Fibroblast of skin of scalp (primary cell): ENCODE measurements around the gene OSBPL2. TPM values are rescaled to one million over a fixed set of nuclear protein-coding genes. Genes with fewer than 3 reads are reported as not detected.

Source experiments
- DNase-seq: peaks from one replicate; pipeline ENCODE4 v3.0.0-alpha.2; 2013
- polyA plus RNA-seq, 2 experiments: library from polyadenylated mRNA; unstranded; fragments of 120-200 nt; gene quantifications; one replicate each; pipeline ENCODE4 v1.2.1, GENCODE V29; 2013; ENCODE audit not compliant: insufficient read length in 2 of 2

OSBPL2 gene
- polyA plus RNA-seq (2013, experiment 1 of 2; ENCODE audit: insufficient read length), result 32.7 TPM
- 30.4 TPM for polyA plus RNA-seq (2013, experiment 2 of 2; ENCODE audit: insufficient read length)

DNA sequence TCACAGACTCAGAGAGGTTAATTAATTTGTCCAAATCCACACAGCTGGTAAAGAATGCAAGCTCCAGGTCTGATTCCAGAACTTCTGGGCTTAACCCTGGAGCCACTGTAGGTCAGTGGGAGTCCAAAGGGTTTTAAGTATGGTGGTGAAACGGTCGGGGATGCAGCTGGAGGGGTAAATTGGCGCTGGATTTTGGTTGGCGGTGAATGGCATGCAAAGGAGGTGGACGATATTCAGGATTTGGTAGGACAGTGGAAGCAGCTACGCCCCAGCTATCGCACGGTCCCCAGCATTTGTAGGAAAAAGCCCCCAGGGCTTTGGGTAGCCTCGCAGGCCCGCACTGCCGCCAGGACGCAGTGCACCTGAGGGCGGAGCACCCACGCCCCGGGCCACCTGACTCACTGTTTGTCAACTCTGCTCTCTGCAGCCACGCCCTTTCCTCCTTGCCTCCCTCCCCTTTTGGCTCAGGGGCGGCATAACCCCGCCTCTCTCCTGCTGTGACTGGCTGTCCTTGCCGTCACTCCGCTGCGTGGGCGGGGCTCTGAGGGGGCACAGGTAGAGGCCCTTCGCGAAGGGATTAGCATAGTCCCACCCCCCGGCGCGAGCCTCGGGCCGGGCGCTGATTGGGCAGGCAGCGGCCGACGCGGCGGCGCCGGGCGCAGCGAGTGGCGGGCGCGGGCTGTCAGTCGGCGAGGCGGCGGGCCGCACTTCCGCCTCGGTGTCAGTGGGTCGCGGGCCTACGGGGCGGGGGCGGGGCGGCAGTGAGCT is at the start of gene OSBPL2:
Gene OSBPL2 (plus strand): TSS at position 721 of the 768 bp plus-strand sequence. CDS start 17,664 bp downstream, outside the sequence.
- DNase-seq, result peak; percentile 96

DNA sequence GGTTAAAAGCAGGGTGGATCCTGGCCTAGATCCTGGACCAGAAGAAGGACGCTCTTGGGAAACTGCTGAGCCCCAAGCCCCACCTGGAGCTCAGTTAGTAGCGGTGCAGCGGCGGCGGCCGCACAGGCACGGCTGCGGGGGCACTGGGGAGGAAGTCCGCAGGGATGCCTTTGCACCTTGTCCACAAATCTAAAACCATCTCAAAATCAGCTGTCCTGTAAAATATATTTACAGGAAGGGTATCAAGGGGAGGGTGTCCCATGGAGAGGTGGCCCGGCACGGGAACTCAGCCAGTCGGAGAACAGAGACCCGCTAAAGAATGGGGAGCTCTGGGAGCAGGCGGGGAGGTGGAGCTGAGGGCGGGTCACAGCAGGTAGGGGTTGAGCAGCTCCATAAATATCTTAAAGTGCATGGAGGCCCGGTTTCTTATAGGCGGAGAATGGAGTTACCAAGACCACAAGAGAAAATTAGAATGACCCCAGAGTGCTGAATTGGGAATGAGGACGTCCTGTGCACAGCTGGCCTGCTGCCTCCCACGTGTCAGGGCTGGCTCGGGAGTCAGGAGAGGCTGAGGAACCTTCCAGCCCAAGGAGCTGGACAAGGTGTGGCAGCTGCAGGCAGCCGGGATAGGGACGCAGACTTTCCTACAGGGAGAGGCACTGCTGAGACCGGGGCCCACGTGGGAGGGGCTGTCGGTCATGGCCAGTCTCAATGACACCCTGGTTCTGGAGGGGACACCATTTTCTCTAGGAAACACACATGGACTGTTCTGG is 47.5 kb upstream of the OSBPL2 start:
- no peak for DNase-seq

DNA sequence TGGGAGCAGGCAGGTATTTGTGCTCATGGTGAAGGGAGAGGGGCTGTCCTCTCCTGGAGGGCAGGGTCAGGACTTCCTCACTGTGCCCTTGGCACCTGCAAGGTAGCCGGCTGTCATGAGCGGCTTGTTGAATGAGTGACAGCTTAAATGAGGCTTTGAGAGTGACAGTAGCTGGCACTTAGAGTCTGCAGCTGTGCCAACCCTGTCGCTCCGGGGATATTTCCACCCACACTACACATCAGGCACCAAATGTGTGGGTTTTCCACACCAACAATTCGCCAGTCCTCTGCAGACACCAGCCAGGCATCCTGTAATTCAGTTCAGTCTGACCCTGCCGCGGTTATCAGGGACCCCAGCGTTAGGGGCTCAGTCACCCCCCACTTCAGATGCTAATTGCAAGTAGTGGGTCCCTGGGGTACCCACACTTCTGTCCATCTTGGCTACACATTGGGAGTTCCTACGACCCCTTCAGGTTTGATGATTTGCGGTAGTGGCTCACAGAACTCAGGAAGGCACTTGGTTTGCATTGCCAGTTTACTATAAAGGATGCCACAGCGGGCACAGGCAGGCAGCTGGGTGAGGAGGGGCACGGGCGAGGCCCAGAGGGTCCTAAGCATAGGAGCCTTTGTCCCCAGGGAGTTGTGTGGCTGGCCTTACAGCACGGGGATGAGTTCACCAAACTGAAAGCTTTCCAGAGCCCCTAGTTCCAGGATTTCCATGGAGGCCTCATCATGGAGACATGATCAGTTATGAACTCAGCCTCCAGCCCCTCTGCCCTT is 46.4 kb upstream of the OSBPL2 start:
- DNase-seq, result no peak

DNA sequence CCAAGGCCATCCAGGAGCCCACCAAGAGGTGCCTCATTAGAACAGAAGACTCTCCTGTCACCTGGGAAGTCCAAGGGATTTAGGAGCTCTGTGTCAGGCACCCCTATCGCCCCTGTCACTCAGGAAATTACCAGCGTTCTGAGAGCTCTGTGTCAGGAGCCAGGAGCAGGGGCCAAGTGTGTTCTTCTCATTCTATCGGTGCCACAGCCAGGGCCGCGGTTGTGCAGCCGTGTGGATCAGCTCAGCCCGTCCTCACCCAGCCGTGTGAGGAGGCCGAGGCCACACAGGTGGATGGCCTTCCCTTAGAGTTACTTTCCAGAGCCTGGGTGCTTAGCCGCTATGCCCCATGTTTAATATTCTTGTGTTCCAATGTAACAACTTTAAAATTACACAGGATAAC is 45.7 kb upstream of the OSBPL2 start:
- DNase-seq, result no peak

DNA sequence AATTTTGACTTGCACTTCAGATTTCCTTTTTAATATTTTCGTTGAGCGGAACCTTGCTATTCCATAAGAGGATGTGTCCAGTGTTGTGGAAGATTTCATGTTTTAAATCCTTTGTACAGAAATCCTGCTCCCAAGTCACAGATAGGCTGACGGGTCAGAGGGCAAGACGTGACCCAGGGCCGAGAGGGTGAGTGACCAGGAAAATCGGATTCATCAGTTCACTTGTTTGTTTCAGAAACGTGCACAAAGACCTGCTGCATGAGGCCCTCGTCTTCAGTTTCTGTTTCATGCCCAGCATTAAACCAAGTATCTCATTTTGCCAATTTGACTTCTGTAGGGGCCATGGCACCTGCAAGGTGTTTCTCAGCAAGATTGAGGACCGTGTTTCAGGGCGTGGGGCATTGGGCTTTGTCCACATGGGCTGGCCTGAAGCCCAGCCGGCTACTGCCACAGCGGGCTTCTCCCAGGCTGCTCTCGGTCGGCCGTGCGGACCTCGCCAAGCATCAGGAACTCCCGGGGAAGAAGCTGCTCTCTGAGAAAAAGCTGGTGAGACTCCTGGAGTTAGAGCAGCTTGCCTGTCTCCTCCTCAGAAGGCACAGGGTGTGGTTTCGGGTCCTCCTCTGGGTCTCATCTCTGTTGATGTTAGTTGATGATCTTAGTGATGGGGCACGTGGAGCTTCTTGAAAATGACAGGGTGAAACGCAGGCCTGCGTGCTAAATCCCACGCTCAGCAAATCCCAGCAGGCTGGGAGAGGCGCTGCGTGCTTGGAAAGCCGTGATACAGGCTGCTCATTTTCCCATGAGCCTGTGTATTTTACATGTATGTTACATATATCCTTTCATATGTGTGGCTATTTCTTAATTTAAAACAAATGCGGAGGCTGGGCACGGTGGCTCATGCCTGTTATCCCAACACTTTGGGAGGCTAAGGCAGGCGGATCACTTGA is 45.0 kb upstream of the OSBPL2 start:
- DNase-seq, result no peak

DNA sequence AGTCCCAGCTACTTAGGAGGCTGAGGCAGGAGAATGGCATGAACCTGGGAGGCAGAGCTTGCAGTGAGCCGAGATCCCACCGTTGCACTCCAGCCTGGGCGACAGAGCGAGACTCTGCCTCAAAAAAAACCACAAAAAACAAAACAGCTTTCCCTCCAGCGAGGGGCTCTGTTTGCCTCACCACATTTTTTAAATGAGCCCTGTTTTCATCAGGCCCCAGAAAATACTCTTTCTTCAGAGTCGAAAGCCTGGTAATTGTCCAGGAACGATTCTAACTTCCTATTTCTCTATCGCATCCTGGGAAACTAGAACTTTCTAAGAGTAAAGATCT is 43.3 kb upstream of the OSBPL2 start:
- DNase-seq, result no peak

DNA sequence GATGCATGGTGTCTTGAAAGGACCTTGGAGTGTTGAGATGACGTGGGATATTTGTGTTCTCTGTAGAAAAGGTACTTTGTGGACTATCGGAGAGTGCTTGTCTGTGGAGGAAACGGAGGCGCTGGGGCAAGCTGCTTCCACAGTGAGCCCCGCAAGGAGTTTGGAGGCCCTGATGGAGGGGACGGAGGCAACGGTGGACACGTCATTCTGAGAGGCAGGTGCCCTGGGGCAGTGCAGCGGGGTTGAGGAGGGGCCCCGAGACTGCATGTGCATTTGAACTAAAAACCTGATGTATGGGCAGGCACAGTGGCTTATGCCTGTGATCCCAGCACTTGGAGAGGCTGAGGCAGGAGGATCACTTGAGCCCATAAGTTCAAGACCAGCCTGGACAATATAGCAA is 42.6 kb upstream of the OSBPL2 start:
- DNase-seq, result no peak

DNA sequence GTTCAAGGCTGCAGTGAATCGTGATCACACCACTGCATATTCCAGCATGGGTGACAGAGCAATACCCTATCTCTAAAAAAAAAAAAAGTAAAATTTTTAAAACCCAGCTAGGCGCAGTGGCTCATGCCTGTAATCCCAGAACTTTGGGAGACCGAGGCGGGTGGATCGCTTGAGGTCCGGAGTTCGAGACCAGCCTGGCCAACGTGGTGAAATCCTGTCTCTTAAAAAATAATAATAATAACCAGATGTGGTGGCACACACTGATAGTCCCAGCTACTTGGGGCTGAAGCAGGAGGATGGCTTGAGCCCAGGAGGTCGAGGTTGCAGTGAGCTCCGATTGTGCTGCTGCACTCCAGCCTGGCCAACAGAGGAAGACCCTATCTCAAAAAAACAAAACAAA is 42.0 kb upstream of the OSBPL2 start:
- no peak for DNase-seq

DNA sequence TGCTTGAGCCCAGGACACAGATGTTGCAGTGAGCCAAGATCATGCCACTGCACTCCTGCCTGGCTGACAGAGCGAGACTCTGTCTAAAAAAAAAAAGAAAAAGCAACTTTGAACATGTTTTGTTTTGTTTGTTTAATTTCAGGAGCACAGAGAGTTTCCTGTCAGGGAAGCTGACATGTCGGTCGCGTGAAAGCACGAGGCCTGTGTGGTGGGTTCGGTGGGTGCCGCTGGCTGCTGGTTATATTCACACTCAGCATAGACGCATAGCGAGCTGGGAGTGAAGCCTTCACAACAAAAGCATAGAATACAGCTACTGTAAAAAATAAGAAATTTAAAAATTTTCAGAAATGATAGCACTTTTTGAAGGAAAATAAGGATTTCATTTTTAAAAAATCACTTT is 41.0 kb upstream of the OSBPL2 start:
- no peak for DNase-seq

DNA sequence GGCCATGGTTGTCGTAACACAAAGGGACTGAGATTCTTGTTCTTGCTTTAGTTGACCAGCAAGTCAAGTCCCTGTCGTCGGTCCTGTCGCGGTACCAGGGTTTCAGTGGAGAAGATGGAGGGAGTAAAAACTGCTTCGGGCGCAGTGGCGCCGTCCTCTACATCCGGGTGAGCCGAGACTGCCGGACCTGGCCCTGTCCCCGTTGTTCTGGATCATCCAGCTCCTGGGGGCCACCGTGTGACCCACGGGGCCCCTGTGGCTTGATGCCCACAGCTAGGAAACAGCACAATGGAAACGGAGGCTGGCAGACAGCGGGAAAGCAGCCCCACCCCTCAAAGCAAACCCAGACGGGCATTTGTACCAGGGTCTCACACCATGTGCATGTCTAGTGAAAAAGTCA is 40.5 kb upstream of the OSBPL2 start:
- DNase-seq, result no peak

DNA sequence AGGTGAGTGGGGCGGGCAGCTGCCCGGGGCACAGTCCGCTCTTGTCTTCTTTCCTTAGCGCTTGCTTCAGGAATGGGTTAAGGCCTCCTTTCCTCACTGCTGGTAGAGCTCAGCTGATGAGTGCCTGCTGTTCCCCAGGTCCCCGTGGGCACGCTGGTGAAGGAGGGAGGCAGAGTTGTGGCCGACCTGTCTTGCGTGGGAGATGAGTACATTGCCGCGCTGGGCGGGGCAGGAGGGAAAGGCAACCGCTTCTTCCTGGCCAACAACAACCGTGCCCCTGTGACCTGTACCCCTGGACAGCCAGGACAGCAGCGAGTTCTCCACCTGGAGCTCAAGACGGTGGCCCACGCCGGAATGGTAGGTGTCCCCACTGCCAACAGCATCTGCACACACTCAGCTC is 39.8 kb upstream of the OSBPL2 start:
- DNase-seq, result no peak

DNA sequence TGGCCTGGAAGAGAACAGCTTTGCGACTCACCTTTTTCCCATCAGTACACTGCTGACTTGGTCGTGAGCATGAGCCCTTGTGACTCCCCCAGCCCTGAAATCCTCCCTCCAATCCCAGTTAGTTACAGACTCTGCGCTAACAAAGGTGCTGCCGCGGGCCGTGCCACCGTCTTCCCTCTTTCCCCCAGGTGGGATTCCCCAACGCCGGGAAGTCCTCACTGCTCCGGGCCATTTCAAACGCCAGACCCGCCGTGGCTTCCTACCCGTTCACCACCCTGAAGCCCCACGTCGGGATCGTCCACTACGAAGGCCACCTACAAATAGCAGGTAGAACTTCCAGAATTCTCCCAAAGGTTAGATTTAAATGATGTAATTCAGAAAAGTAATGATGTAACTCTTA is 39.4 kb upstream of the OSBPL2 start:
- DNase-seq, result no peak

DNA sequence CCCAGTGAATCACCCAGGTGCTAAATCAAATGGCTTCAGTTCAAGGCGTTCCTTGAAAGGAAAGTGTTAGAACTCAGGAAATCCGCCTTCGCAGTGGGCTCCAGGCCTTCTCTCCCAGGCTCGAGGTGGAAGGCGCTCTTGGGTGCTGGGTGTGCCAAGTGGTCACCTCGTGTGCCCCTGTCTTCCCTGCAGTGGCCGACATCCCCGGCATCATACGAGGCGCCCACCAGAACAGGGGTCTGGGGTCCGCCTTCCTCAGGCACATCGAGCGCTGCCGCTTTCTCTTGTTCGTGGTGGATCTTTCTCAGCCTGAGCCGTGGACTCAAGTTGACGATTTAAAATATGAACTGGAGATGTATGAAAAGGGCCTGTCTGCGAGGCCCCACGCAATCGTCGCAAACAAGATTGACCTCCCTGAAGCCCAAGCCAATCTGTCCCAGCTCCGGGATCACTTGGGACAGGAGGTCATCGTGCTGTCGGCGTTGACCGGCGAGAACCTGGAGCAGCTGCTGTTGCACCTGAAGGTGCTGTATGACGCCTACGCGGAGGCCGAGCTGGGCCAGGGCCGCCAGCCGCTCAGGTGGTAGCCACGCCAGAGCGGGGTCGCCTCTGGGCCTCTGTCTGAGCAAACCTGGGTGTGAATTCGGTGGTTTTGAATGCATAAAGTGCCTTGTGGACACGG is 37.7 kb upstream of the OSBPL2 start:
- no peak for DNase-seq

DNA sequence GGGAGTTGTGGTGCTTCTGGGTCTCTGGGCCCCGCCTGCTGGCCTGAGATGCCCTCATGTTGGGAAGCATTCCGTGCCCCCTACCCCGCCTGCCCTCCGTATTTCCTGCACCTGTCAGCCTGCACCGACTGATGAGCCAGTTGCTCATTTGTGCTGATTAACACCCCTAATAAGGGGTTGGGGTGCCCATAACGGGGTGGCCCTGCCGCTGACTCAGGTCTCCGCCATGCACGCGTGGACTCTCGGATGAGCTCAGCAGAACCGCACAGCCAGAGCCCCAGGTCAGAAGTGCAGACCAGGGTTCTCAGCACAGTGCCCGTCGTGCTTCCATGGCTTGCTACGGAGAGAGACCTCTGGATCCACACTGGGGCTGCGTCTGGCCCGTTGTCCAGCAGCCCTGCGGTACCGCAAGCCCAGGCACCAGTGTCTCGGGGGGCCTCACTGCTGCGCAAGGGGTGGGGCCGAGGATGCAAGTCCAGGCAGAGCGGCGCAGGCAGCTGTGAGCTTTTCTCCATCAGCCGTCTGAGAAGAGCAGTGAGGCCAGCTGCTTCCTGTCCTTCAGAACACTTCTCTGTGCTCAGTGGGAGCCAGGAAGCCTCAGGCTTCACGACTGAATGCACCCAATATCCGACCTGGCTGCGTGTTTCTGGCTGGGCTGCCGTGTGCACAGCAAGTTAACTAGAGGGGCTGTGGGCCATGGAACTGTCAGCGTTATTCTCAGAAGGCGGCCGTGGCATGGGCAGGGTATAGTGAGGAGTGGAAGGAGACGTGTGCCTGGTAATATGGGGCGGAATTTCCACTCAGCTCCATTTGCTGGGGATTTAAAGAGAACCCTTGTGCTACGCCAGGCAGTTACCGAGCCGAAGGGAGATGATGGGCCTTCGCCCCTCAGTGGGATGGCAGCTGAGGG is 36.9 kb upstream of the OSBPL2 start:
- no peak for DNase-seq

DNA sequence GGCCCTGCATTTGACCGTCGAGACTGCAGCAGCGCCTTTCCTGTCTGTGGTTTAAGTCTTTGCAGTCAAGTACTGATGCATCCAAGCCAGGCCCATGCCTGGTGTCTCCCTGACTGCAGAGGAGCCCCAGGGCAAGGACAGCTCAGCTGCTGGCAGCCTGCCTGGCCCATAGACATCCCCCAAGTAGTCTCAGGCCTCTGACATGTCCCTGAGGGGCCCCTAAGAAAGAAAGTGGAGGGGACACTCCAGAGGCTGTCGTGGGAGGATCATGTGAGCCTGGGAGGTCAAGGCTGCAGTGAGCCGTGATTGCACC is 36.3 kb upstream of the OSBPL2 start:
- peak; percentile 41 for DNase-seq

DNA sequence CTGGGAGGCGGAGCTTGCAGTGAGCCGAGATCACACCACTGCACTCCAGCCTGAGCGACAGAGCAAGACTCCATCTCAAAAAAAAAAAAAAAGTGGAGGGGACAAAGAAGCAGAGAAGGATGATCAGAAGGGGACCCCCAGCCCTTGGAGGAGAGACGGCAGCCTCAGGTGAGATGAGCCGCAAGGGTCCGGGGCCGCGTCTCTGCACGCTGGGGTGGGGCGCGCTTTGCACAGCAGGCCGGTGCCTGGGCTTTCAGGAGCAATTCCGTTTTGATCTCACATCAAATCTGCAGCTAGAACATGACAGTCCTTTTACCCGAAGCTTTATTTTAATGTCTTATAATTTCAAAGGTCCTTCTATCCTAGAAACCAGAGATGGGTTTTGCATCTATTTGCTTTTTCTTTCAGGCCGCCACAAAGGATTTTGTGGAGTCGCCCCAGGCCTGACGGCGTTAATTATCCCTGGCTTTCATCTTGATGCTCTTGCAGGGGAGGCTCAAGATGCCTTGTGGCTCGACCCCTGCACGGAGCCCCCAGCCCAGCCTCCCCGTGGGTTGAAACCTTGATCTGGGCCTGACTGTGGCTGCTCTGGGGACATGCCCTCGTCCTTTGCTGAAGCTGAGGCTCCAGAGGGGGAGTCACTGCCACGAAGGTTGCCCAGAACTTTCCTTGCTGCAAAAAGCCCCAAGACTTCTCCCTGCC is 35.5 kb upstream of the OSBPL2 start:
- no peak for DNase-seq

DNA sequence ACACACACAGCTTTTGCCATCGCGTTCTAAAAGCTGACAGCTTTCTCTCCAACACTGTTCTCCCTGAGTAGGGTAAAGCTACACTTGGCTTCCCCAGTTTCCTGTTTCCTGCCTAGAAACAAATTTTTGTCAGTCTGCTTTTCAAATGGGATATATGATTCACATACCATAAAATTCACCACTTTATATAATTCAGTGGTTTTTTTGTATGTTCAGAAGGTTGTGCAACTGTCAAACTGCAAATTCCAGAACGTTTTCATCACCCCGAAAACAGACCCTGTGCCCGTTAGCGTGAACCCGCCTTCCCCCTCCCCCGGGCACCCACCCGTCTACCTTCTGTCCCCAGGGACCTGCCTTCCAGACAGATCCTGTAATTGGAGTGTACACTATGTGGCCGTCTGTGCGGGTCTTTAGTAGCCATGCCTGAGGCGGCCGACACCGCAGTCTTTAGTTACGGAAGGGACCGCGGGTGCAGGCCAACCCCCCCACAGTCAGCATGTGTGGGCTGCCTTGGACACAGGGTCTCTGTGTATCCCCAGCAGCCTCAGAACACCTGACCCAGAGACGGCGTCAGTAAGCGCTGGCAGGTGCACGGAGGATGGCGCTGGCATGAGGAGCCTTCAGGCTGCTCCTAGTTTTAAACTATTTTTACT is 34.8 kb upstream of the OSBPL2 start:
- peak; percentile 73 for DNase-seq

DNA sequence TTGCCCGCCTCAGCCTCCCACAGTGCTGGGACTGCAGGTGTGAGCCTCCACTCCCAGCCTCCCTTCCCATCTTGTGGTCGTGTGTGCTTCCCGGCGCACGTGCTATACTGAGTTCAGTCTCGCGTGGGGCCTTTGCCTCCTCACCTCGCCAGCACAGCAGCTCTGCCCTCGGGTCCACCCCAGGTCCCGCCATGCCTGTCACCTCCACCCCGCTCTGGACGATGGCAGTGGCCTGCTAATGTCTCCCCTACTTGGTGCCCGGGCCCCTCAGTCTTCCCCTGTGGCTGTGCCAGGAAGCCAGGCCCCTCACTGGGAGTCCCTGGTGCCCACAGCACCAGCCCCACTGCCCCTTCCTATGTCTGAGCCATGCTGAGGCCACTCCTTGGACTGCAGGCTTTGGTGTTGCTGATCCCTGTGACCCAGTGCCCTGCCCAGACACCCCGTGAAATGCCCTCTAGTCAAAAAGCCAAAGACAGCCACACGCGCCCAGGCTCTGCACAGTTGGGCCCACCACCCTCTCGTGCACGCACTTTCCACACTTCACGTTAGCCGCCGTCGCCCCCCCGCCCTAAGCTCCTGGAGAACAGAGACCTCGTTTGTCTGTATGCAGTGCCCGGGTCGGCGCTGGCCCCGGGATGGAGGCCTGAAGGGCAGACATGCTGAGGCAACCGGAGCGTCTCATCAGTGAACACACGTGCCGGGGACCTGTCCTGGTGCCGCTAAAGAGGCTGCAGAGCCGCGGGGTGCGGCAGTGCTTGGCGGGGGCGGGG is 32.5 kb upstream of the OSBPL2 start:
- DNase-seq, result no peak

DNA sequence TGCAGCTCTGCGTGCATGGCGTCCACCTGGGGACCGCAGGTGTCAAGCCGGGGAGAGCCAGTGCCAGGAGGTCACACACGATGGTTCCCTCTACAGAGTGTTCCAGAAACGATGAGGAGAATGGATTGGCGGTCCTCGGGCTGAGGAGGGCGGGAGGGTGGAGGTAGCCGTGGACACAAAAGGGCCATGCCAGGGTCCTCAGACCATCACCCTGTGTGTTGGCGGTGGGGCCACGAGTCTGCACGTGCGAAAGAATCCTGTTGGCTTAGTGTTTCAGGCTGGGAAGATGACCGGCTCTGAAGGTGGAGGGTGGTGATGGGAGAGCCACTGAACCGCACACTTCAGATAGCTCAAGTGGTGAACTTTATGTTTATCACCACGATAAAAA is 31.9 kb upstream of the OSBPL2 start:
- no peak for DNase-seq
